ENCODE measurements around the gene CLEC18A. TPM values are rescaled to one million over a fixed set of nuclear protein-coding genes. Genes with fewer than 3 reads are reported as not detected.
"Not testable (repeated sequence)": the region's sequence is repeated elsewhere in the genome, so short reads cannot be mapped to it uniquely, and the experiment has no call there.

CLEC18A gene
- polyA plus RNA-seq (2012; ENCODE audit: insufficient read depth, insufficient read length, low read depth) = 0.15 TPM

DNA sequence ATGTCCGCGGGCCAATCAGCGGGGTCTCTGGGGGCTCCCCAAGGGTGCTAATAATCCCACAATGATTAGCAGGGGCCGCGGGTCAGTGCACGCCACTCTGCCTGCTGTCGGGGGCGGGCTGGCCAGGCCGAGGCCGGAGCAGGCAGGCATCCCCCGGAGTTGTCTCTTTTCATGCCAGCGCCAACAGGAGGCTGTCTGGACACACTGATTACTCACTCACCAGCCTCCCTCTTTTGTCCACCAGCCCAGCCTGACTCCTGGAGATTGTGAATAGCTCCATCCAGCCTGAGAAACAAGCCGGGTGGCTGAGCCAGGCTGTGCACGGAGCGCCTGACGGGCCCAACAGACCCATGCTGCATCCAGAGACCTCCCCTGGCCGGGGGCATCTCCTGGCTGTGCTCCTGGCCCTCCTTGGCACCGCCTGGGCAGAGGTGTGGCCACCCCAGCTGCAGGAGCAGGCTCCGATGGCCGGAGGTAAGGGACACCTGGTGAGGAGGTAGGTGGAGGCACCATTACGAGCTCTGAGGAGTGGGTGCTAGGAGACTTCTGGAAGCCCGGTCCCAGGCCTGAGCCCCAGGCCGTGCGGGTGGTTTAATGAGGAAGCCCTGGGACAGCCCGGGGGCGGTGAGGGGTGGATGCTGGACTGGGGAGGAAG lies at the start of gene CLEC18A:
CLEC18A (plus strand) TSS at position 318 of the 655 bp plus-strand sequence; CDS start at position 351, 33 bp downstream.
- not testable (repeated sequence) for H3K36me3 ChIP-seq; H3K4me1 ChIP-seq; H3K27me3 ChIP-seq; DNase-seq; H3K9me3 ChIP-seq; H3K4me3 ChIP-seq (ENCODE audit: low read depth, low read length)

DNA sequence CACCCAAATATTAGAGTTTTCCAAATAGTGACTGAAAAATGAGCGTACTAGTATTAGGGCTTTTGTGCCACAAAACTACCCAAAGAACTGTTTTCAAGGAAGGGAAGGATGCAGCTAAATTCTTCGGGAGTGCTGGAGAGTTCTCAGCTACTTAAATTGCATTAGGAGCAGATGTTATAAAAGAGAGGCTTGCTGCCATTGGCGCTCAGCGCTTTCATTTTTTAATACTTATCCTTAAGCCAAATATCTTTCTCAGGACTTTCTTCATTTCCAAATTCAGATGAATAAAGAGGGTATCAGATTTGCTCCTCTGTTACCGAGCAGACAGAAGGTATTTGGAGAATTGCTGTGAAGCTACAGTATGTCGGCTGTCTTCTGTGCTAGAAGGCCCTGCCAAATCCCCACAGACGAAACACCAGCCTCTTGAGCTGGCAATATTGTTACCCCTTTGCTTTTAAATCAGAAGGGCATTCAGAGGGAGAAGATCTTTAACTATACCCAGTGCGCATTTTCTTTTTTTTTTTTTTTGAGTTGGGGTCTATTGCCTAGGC lies 47.2 kb upstream of the CLEC18A start:
- no peaks in the 10 kb centered on the region for H3K27me3 ChIP-seq
- DNase-seq = no peak
- no peaks in the 10 kb centered on the region for H3K4me1 ChIP-seq
- no peaks in the 10 kb centered on the region for H3K9me3 ChIP-seq
- no peak overlapping the region for H3K4me3 ChIP-seq (ENCODE audit: low read depth, low read length)
- no peaks in the 10 kb centered on the region for H3K36me3 ChIP-seq
- TF ChIP-seq, protein P1, sequence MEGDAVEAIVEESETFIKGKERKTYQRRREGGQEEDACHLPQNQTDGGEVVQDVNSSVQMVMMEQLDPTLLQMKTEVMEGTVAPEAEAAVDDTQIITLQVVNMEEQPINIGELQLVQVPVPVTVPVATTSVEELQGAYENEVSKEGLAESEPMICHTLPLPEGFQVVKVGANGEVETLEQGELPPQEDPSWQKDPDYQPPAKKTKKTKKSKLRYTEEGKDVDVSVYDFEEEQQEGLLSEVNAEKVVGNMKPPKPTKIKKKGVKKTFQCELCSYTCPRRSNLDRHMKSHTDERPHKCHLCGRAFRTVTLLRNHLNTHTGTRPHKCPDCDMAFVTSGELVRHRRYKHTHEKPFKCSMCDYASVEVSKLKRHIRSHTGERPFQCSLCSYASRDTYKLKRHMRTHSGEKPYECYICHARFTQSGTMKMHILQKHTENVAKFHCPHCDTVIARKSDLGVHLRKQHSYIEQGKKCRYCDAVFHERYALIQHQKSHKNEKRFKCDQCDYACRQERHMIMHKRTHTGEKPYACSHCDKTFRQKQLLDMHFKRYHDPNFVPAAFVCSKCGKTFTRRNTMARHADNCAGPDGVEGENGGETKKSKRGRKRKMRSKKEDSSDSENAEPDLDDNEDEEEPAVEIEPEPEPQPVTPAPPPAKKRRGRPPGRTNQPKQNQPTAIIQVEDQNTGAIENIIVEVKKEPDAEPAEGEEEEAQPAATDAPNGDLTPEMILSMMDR (IDR thresholded peaks at IDR 0.05; ENCODE audit: low read depth, low read length) = no peak

DNA sequence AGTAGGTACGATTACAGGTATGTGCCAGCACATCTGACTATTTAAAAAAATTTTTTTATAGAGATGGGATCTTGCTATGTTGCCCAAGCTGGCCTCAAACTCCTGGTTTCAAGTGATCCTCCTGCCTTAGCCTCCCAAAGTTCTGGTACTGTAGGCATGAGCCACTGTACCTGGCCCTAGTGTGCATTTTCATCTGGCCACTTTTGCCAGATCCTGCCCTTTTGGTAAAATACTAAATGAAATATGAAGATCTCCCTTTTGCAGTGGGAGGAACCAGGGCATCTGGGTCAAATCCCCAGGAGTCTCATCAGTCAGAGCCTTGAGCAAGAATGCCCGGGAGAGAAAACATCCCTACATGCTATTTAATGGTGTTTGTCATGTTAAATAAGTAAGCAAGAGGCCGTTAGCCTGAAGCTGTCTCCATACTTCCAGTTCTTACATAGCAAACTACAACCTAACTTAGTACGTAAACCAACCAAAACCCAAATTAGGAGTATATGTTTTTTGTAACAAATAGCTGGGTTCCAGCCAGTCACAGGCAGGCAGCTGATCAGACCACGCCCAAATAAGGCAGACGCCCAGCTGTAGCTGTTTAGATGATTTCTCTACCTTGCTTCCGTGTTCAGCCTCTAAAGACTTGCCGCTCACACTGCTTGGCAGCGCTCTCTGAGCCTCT lies 46.5 kb upstream of the CLEC18A start:
- no peak for DNase-seq
- no peaks in the 10 kb centered on the region for H3K9me3 ChIP-seq
- no peak overlapping the region for H3K4me3 ChIP-seq (ENCODE audit: low read depth, low read length)
- no peaks in the 10 kb centered on the region for H3K4me1 ChIP-seq
- TF ChIP-seq, protein P1 (IDR thresholded peaks at IDR 0.05; ENCODE audit: low read depth, low read length) = no peak
- no peaks in the 10 kb centered on the region for H3K27me3 ChIP-seq
- H3K36me3 ChIP-seq = no peaks in the 10 kb centered on the region

DNA sequence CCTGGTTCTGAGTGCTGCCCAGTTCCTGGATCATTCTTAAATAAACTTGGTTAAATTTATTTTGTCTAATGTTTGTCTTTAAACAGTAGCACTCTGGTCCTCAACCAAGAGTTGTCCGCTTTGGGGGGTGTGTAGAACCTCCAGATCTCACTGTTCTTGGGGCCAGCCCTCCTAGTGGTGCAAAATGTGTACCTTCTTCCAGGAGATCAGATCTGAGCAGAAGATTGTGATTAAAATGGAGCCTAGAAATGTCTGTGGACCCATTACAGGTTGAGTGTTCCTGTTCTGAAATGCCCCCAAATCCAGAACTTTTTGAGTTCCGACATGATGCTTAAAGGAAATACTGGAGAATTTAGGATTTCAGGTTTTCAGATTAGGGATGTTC lies 46.0 kb upstream of the CLEC18A start:
- H3K4me3 ChIP-seq (ENCODE audit: low read depth, low read length) = no peak overlapping the region
- no peaks in the 10 kb centered on the region for H3K27me3 ChIP-seq
- H3K4me1 ChIP-seq = no peaks in the 10 kb centered on the region
- H3K36me3 ChIP-seq = no peaks in the 10 kb centered on the region
- H3K9me3 ChIP-seq = no peaks in the 10 kb centered on the region
- DNase-seq = no peak
- TF ChIP-seq, protein P1 (IDR thresholded peaks at IDR 0.05; ENCODE audit: low read depth, low read length) = no peak

DNA sequence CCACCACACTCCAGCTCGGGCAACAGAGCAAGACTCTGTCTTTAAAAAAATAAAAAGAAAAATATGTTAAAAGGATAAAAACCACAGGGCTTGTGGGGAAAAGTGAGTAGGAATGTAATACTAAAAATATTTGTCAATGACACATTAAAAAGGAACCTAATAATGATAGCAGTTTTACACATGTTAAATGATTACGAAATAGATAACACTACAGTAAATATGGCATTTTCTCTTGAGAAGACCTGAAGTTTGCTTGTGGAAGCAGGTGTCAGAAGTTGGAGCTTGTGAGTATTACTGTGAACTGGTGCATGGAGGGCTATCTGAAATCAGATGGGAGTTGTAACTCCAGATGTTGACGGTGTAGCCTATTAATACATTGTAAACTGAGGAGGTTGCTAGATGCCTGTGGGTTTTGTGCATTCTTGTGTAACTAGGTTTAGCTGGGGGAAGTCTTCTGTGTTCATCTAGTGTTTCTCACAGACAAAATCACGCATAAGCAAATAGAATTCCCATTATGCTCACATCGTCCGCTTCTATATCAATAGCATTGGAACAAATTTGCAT lies 44.2 kb upstream of the CLEC18A start:
- DNase-seq = no peak
- H3K9me3 ChIP-seq = no peaks in the 10 kb centered on the region
- TF ChIP-seq, protein P1 (IDR thresholded peaks at IDR 0.05; ENCODE audit: low read depth, low read length) = no peak
- no peaks in the 10 kb centered on the region for H3K27me3 ChIP-seq
- peaks cover 4% of the 10 kb centered on the region; the same call in 1 of the 2 replicates for H3K4me1 ChIP-seq
- no peak overlapping the region for H3K4me3 ChIP-seq (ENCODE audit: low read depth, low read length)
- no peaks in the 10 kb centered on the region for H3K36me3 ChIP-seq

DNA sequence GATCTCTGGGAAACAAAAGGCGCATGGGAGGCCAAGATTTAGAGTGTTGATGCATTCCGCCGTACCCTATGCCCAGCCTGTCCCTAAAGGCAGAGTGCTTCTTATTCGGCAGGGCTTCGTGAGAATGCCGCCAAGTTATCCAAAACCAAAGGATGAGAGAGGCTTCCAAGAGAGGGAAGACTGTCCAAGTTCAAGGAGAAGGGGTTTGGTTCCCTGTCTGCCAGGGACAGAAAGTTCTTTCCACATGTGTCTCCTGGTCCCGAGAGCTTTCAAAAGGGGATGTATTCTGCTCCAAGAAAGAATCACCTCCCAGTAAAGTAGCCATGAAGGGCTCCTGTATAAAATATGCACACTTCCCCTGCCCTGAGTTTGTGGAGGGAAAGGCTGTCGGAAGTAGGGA lies 42.1 kb upstream of the CLEC18A start:
- TF ChIP-seq, protein P1 (IDR thresholded peaks at IDR 0.05; ENCODE audit: low read depth, low read length) = no peak
- no peaks in the 10 kb centered on the region for H3K36me3 ChIP-seq
- H3K27me3 ChIP-seq = no peaks in the 10 kb centered on the region
- H3K4me1 ChIP-seq = peaks cover 4% of the 10 kb centered on the region; the same call in 1 of the 2 replicates
- no peaks in the 10 kb centered on the region for H3K9me3 ChIP-seq
- no peak for DNase-seq
- no peak overlapping the region for H3K4me3 ChIP-seq (ENCODE audit: low read depth, low read length)

Data from BE2C (cell line).